ENCODE measurements around the gene DUSP3.

- no peak for TF ChIP-seq RXRB (CRISPR knock-in tag; IDR thresholded peaks at IDR 0.05; ENCODE audit: borderline replicate concordance)
- TF ChIP-seq, protein P1, sequence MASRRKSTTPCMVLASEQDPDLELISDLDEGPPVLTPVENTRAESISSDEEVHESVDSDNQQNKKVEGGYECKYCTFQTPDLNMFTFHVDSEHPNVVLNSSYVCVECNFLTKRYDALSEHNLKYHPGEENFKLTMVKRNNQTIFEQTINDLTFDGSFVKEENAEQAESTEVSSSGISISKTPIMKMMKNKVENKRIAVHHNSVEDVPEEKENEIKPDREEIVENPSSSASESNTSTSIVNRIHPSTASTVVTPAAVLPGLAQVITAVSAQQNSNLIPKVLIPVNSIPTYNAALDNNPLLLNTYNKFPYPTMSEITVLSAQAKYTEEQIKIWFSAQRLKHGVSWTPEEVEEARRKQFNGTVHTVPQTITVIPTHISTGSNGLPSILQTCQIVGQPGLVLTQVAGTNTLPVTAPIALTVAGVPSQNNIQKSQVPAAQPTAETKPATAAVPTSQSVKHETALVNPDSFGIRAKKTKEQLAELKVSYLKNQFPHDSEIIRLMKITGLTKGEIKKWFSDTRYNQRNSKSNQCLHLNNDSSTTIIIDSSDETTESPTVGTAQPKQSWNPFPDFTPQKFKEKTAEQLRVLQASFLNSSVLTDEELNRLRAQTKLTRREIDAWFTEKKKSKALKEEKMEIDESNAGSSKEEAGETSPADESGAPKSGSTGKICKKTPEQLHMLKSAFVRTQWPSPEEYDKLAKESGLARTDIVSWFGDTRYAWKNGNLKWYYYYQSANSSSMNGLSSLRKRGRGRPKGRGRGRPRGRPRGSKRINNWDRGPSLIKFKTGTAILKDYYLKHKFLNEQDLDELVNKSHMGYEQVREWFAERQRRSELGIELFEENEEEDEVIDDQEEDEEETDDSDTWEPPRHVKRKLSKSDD (CRISPR knock-in tag; IDR thresholded peaks at IDR 0.05; ENCODE audit: low read depth): no peak
- TF ChIP-seq FOSL2 (CRISPR knock-in tag; IDR thresholded peaks at IDR 0.05): no peak
- TF ChIP-seq ZBTB8A (CRISPR knock-in tag; IDR thresholded peaks at IDR 0.05; ENCODE audit: borderline replicate concordance, low read depth): no peak
- TF ChIP-seq ZNF232 (CRISPR knock-in tag; IDR thresholded peaks at IDR 0.05; ENCODE audit: borderline replicate concordance): no peak
- TF ChIP-seq, protein P2, sequence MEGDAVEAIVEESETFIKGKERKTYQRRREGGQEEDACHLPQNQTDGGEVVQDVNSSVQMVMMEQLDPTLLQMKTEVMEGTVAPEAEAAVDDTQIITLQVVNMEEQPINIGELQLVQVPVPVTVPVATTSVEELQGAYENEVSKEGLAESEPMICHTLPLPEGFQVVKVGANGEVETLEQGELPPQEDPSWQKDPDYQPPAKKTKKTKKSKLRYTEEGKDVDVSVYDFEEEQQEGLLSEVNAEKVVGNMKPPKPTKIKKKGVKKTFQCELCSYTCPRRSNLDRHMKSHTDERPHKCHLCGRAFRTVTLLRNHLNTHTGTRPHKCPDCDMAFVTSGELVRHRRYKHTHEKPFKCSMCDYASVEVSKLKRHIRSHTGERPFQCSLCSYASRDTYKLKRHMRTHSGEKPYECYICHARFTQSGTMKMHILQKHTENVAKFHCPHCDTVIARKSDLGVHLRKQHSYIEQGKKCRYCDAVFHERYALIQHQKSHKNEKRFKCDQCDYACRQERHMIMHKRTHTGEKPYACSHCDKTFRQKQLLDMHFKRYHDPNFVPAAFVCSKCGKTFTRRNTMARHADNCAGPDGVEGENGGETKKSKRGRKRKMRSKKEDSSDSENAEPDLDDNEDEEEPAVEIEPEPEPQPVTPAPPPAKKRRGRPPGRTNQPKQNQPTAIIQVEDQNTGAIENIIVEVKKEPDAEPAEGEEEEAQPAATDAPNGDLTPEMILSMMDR (CRISPR knock-in tag; IDR thresholded peaks at IDR 0.05): no peak
- TF ChIP-seq NCOA1 (CRISPR knock-in tag; IDR thresholded peaks at IDR 0.05): no peak
- TF ChIP-seq MEF2D (CRISPR knock-in tag; IDR thresholded peaks at IDR 0.05): no peak
- TF ChIP-seq TAF1 (CRISPR knock-in tag; IDR thresholded peaks at IDR 0.05): no peak
- no peak for TF ChIP-seq ZSCAN30 (CRISPR knock-in tag; IDR thresholded peaks at IDR 0.05)
Measured at GRCh38 chr17:43799047-43799446, 20.3 kb upstream of the DUSP3 start.
